ENCODE data around the gene ARL16. TPM values are rescaled to one million over a fixed set of nuclear protein-coding genes. Genes with fewer than 3 reads are reported as not detected.
A peak's percentile ranks its signal among the peaks of the same experiment; 100 is the strongest.

The ARL16 gene
- polyA plus RNA-seq, 1 donor (not counting 4 experiments of a cell fraction or from before 2014, with no cell fraction given) = 48.7 TPM

GRCh38 chr17:81701288-81702071 is 17.9 kb upstream of the ARL16 start:
- peak overlapping the region; percentile 95 for H3K4me2 ChIP-seq (ENCODE audit: control insufficient read depth, extremely low read depth, insufficient read depth, low read depth, low read length)
- dilution Hi-C loops (cut with MboI; ENCODE audit: extremely low pct_ligation_motif_present, low sequenced_read_pairs) = no loop called here
- H4K20me1 ChIP-seq (ENCODE audit: control insufficient read depth, extremely low read depth, insufficient read depth, low read length) = peaks cover 3% of the 10 kb centered on the region
- FAIRE-seq (no peak), DNase-seq (ENCODE audit: low read depth, low spot score) (no peak)
- H3K9me1 ChIP-seq (ENCODE audit: control insufficient read depth, extremely low read depth, insufficient read depth, low read length) = no peaks in the 10 kb centered on the region
- peak overlapping the region; percentile 67 to 93 (median 88) for H3K4me3 ChIP-seq (ENCODE audit: control insufficient read depth in 2 of 3, extremely low read depth in 1 of 3, insufficient read depth in 2 of 3, low read depth in 1 of 3, low read length in 3 of 3)
- peaks cover 76% of the 10 kb centered on the region for H3K79me2 ChIP-seq (ENCODE audit: control insufficient read depth, insufficient read depth, low read length)
- TF ChIP-seq EZH2 (IDR thresholded peaks at IDR 0.05; ENCODE audit: low read length) = no peak
- peak in 1 of 3 experiments; percentile 4 for TF ChIP-seq CTCF (optimal IDR thresholded peaks at IDR 0.05 in 1 of 3, IDR thresholded peaks at IDR 0.05 in 1 of 3, conservative IDR thresholded peaks at IDR 0.05 in 1 of 3; ENCODE audit: extremely low read depth in 1 of 3, insufficient read depth in 2 of 3, low read length in 3 of 3)
- H3K27ac ChIP-seq (ENCODE audit: control insufficient read depth, insufficient read depth, low read length) = no peak overlapping the region
- H3K9me3 ChIP-seq (ENCODE audit: control insufficient read depth, low read depth, low read length) = no peaks in the 10 kb centered on the region
- H2AFZ ChIP-seq (ENCODE audit: control insufficient read depth, low read length) = no peak overlapping the region
- peak overlapping the region; percentile 97 for H3K9ac ChIP-seq (ENCODE audit: control insufficient read depth, extremely low read depth, insufficient read depth, low read length)
- peaks cover 40 to 50% of the 10 kb centered on the region in 2 experiments for H3K36me3 ChIP-seq (ENCODE audit: control insufficient read depth in 2 of 2, extremely low read depth in 1 of 2, insufficient read depth in 2 of 2, low read length in 2 of 2)
- H3K4me1 ChIP-seq (ENCODE audit: control insufficient read depth, extremely low read depth, insufficient read depth, low read length) = peaks cover 19% of the 10 kb centered on the region
- H3K27me3 ChIP-seq (ENCODE audit: control insufficient read depth, extremely low read depth, insufficient read depth, low read length) = no peaks in the 10 kb centered on the region

GRCh38 chr17:81700353-81701287 is 17.0 kb upstream of the ARL16 start:
- Histone ChIP-seq H3K9me1 (ENCODE audit: control insufficient read depth, extremely low read depth, insufficient read depth, low read length) (no peaks in the 10 kb centered on the region), H3K27ac (ENCODE audit: control insufficient read depth, insufficient read depth, low read length) (no peak overlapping the region), H3K27me3 (ENCODE audit: control insufficient read depth, extremely low read depth, insufficient read depth, low read length) (no peaks in the 10 kb centered on the region), H3K9me3 (ENCODE audit: control insufficient read depth, low read depth, low read length) (no peaks in the 10 kb centered on the region), H3K4me2 (ENCODE audit: control insufficient read depth, extremely low read depth, insufficient read depth, low read depth, low read length) (no peak overlapping the region), H3K4me3 (ENCODE audit: control insufficient read depth in 2 of 3, extremely low read depth in 1 of 3, insufficient read depth in 2 of 3, low read depth in 1 of 3, low read length in 3 of 3) (no peak overlapping the region), H3K4me1 (ENCODE audit: control insufficient read depth, extremely low read depth, insufficient read depth, low read length) (peaks cover 19% of the 10 kb centered on the region), H3K79me2 (ENCODE audit: control insufficient read depth, insufficient read depth, low read length) (peaks cover 79% of the 10 kb centered on the region), H2AFZ (ENCODE audit: control insufficient read depth, low read length) (no peak overlapping the region), H4K20me1 (ENCODE audit: control insufficient read depth, extremely low read depth, insufficient read depth, low read length) (peaks cover 3% of the 10 kb centered on the region), H3K36me3 (ENCODE audit: control insufficient read depth in 2 of 2, extremely low read depth in 1 of 2, insufficient read depth in 2 of 2, low read length in 2 of 2) (peaks cover 42 to 49% of the 10 kb centered on the region in 2 experiments), H3K9ac (ENCODE audit: control insufficient read depth, extremely low read depth, insufficient read depth, low read length) (no peak overlapping the region)
- no peak for DNase-seq (ENCODE audit: low read depth, low spot score)
- no peak for TF ChIP-seq CTCF (optimal IDR thresholded peaks at IDR 0.05 in 1 of 3, IDR thresholded peaks at IDR 0.05 in 1 of 3, conservative IDR thresholded peaks at IDR 0.05 in 1 of 3; ENCODE audit: extremely low read depth in 1 of 3, insufficient read depth in 2 of 3, low read length in 3 of 3)
- no peak for TF ChIP-seq EZH2 (IDR thresholded peaks at IDR 0.05; ENCODE audit: low read length)
- FAIRE-seq = no peak
- dilution Hi-C loops (cut with MboI; ENCODE audit: extremely low pct_ligation_motif_present, low sequenced_read_pairs) = no loop called here

Measured in keratinocyte (primary cell).